ENCODE data around the gene ANXA6.

Gene ANXA6

DNA sequence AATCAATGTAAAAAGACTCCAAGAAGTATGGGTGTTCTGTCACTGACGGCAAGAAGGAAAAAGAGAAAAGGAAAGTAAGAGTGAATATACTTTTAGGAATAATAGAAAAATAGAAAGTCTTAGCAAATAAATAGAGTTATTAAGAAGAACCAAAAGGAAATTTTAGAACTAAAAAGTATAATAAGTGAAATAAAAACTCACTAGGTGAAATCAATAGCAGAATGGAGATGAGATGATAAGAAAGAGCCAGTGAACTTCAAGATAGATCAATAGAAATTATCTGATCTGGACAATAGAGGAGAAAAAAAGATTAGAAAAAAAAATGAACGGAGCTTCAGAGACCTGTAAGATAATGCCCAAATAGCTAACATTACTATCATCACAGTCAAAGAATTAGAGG is 31.6 kb upstream of the ANXA6 start:
- CTCF ChIA-PET: no interaction called here
- no peak overlapping the region for H3K27ac ChIP-seq (ENCODE audit: extremely low read depth, low read depth, low read length)
- POLR2A ChIA-PET: interaction anchor here (0.6 kb wide), 1 partner anchor 212 kb away, joined by 4 read pairs; no protein-coding TSS in a partner anchor
- peaks cover 0 to 6% of the 10 kb centered on the region in 2 experiments; a peak in 1 of 3 replicates for H3K36me3 ChIP-seq (ENCODE audit: control insufficient read depth in 2 of 2, insufficient read depth in 1 of 2, low read length in 2 of 2)
- TF ChIP-seq SETDB1 (IDR thresholded peaks at IDR 0.05; ENCODE audit: insufficient read length, low read length) (peak; percentile 14), PRDM1 (tag by site-specific recombination; IDR thresholded peaks at IDR 0.05) (peak; percentile 69), ZNF248 (tag by site-specific recombination; IDR thresholded peaks at IDR 0.05) (no peak)
- no peaks in the 10 kb centered on the region for H3K9me3 ChIP-seq (ENCODE audit: control insufficient read depth, insufficient read depth, low read depth, low read length)
- H3K4me3 ChIP-seq (ENCODE audit: low read depth, low read length): no peak overlapping the region
- H3K4me1 ChIP-seq (ENCODE audit: control insufficient read depth, insufficient read depth, low read length): no peaks in the 10 kb centered on the region

GRCh38 chr5:151186538-151186937 is 29.0 kb upstream of the ANXA6 start:
- H3K36me3 ChIP-seq (ENCODE audit: control insufficient read depth in 2 of 2, insufficient read depth in 1 of 2, low read length in 2 of 2): peaks cover 0 to 6% of the 10 kb centered on the region in 2 experiments; a peak in 1 of 3 replicates

DNA sequence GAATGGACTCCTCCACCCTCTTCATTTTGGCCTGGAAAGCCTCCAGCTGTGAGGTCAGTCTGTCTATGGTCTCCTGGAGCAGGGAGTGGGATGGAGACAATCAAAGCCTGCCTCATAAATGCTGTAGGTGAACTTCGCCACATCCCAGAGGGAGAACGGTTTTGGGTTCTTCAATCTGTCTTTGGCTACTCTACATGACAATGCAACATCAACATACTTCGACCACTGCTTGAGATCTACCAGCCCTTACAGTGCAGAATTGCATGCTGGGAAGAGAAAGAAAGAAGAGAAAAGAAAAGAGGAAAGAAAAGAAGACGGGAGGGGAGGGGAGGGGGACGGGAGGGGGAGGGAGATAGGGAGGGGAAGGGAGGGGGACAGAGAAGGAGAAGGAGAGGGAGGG is 28.5 kb upstream of the ANXA6 start:
- Histone ChIP-seq H3K27ac (ENCODE audit: extremely low read depth, low read depth, low read length) (no peak overlapping the region), H3K4me1 (ENCODE audit: control insufficient read depth, insufficient read depth, low read length) (no peaks in the 10 kb centered on the region), H3K4me3 (ENCODE audit: low read depth, low read length) (no peak overlapping the region), H3K36me3 (ENCODE audit: control insufficient read depth in 2 of 2, insufficient read depth in 1 of 2, low read length in 2 of 2) (peaks cover 0 to 6% of the 10 kb centered on the region in 2 experiments; a peak in 1 of 3 replicates), H3K9me3 (ENCODE audit: control insufficient read depth, insufficient read depth, low read depth, low read length) (no peaks in the 10 kb centered on the region)
- POLR2A ChIA-PET: no interaction called here
- TF ChIP-seq BCL11A (tag by site-specific recombination; IDR thresholded peaks at IDR 0.05; ENCODE audit: low read depth) (no peak), MEIS1 (CRISPR knock-in tag; IDR thresholded peaks at IDR 0.05; ENCODE audit: borderline replicate concordance) (no peak), ZNF548 (tag by site-specific recombination; IDR thresholded peaks at IDR 0.05) (no peak), GLI2 (tag by site-specific recombination; IDR thresholded peaks at IDR 0.05; ENCODE audit: borderline replicate concordance, low read depth) (no peak)
- CTCF ChIA-PET: no interaction called here

More at GRCh38 chr5:151186538-151186937, 29.0 kb upstream of the ANXA6 start:
- ChIA-PET CTCF (interaction anchor here (0.6 kb wide), 1 partner anchor 9 kb away, joined by 3 read pairs; no protein-coding TSS in a partner anchor), POLR2A (no interaction called here)
- TF ChIP-seq EGR2 (tag by site-specific recombination; IDR thresholded peaks at IDR 0.05; ENCODE audit: low read depth): no peak
- Histone ChIP-seq H3K4me1 (ENCODE audit: control insufficient read depth, insufficient read depth, low read length) (no peaks in the 10 kb centered on the region), H3K4me3 (ENCODE audit: low read depth, low read length) (no peak overlapping the region), H3K9me3 (ENCODE audit: control insufficient read depth, insufficient read depth, low read depth, low read length) (no peaks in the 10 kb centered on the region), H3K27ac (ENCODE audit: extremely low read depth, low read depth, low read length) (no peak overlapping the region)

DNA sequence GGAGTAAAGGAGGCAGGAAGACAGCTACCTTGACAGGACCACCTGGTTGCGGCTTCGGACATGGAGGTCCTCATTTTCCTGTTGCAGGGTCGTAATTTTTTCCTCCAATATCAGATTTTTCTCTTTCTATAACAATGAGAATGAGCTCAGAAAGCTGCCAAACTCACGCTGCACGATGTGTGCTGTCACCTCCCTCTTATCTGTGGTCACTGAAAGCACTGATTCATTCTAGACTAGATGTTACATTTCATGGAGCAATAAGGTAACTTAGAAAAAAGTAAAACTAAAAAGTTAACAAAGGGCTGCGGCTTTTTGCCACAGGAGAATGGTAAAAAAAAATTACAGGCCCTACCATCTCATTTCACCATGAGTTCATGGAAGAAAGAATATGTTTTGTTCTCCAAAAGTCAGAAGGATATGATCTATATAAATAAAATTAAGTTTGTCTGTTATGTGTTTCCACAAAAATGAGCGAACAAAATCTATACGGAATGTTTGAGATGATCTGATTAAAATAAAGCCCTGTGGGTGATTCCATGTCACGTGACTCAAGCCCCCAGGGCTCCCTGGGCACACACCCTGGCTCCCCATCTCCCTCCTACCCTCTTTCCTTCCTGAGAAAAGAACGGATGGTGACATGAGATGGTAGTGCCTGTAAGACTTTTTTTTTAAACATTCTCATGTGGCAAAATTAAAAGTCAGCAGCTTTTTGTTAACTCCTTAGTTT is 26.9 kb upstream of the ANXA6 start:
- no peak overlapping the region for H3K27ac ChIP-seq (ENCODE audit: extremely low read depth, low read depth, low read length)
- TF ChIP-seq ZNF423 (tag by site-specific recombination; IDR thresholded peaks at IDR 0.05) (no peak), ZNF544 (tag by site-specific recombination; IDR thresholded peaks at IDR 0.05) (no peak), KLF16 (tag by site-specific recombination; IDR thresholded peaks at IDR 0.05) (no peak), ZNF311 (tag by site-specific recombination; IDR thresholded peaks at IDR 0.05; ENCODE audit: borderline replicate concordance) (no peak), ZNF670 (tag by site-specific recombination; IDR thresholded peaks at IDR 0.05; ENCODE audit: low read depth) (no peak), SP3 (tag by site-specific recombination; IDR thresholded peaks at IDR 0.05) (no peak), ZNF837 (tag by site-specific recombination; IDR thresholded peaks at IDR 0.05) (no peak), ZNF600 (tag by site-specific recombination; IDR thresholded peaks at IDR 0.05) (no peak), ZFP37 (tag by site-specific recombination; IDR thresholded peaks at IDR 0.05) (no peak), ZNF555 (tag by site-specific recombination; conservative IDR thresholded peaks at IDR 0.05) (no peak), ZNF549 (tag by site-specific recombination; IDR thresholded peaks at IDR 0.05) (no peak), KLF9 (tag by site-specific recombination; IDR thresholded peaks at IDR 0.05; ENCODE audit: low read depth) (no peak), ZNF843 (tag by site-specific recombination; IDR thresholded peaks at IDR 0.05) (no peak), ZNF416 (tag by site-specific recombination; IDR thresholded peaks at IDR 0.05) (no peak)
- TF ChIP-seq, protein P1, sequence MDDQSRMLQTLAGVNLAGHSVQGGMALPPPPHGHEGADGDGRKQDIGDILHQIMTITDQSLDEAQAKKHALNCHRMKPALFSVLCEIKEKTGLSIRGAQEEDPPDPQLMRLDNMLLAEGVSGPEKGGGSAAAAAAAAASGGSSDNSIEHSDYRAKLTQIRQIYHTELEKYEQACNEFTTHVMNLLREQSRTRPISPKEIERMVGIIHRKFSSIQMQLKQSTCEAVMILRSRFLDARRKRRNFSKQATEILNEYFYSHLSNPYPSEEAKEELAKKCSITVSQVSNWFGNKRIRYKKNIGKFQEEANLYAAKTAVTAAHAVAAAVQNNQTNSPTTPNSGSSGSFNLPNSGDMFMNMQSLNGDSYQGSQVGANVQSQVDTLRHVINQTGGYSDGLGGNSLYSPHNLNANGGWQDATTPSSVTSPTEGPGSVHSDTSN (CRISPR knock-in tag; IDR thresholded peaks at IDR 0.05): no peak
- TF ChIP-seq, protein P2, sequence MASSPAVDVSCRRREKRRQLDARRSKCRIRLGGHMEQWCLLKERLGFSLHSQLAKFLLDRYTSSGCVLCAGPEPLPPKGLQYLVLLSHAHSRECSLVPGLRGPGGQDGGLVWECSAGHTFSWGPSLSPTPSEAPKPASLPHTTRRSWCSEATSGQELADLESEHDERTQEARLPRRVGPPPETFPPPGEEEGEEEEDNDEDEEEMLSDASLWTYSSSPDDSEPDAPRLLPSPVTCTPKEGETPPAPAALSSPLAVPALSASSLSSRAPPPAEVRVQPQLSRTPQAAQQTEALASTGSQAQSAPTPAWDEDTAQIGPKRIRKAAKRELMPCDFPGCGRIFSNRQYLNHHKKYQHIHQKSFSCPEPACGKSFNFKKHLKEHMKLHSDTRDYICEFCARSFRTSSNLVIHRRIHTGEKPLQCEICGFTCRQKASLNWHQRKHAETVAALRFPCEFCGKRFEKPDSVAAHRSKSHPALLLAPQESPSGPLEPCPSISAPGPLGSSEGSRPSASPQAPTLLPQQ (tag by site-specific recombination; IDR thresholded peaks at IDR 0.05): no peak
- CTCF ChIA-PET: interaction anchor here (1.0 kb wide), 2 partner anchors 59 to 133 kb away, joined by 3 to 4 read pairs; no protein-coding TSS in a partner anchor

More for the DNA sequence above, 26.9 kb upstream of the ANXA6 start:
- H3K36me3 ChIP-seq (ENCODE audit: control insufficient read depth in 2 of 2, insufficient read depth in 1 of 2, low read length in 2 of 2): peaks cover 0 to 6% of the 10 kb centered on the region in 2 experiments; a peak in 1 of 3 replicates
- no peaks in the 10 kb centered on the region for H3K4me1 ChIP-seq (ENCODE audit: control insufficient read depth, insufficient read depth, low read length)
- POLR2A ChIA-PET: no interaction called here
- H3K4me3 ChIP-seq (ENCODE audit: low read depth, low read length): no peak overlapping the region
- no peaks in the 10 kb centered on the region for H3K9me3 ChIP-seq (ENCODE audit: control insufficient read depth, insufficient read depth, low read depth, low read length)

Data from HEK293 (cell line).